GM18858 (cell line): ENCODE data around the gene PM20D1.
"Not testable (repeated sequence)": the region's sequence is repeated elsewhere in the genome, so short reads cannot be mapped to it uniquely, and the experiment has no call there.

Experiments
- ATAC-seq: cut with Tn5 transposase; IDR thresholded peaks from one replicate; pipeline ENCODE4 v1.9.1; 2021; ENCODE audit not compliant: unreplicated experiment

PM20D1 gene, protein sequence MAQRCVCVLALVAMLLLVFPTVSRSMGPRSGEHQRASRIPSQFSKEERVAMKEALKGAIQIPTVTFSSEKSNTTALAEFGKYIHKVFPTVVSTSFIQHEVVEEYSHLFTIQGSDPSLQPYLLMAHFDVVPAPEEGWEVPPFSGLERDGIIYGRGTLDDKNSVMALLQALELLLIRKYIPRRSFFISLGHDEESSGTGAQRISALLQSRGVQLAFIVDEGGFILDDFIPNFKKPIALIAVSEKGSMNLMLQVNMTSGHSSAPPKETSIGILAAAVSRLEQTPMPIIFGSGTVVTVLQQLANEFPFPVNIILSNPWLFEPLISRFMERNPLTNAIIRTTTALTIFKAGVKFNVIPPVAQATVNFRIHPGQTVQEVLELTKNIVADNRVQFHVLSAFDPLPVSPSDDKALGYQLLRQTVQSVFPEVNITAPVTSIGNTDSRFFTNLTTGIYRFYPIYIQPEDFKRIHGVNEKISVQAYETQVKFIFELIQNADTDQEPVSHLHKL

DNA sequence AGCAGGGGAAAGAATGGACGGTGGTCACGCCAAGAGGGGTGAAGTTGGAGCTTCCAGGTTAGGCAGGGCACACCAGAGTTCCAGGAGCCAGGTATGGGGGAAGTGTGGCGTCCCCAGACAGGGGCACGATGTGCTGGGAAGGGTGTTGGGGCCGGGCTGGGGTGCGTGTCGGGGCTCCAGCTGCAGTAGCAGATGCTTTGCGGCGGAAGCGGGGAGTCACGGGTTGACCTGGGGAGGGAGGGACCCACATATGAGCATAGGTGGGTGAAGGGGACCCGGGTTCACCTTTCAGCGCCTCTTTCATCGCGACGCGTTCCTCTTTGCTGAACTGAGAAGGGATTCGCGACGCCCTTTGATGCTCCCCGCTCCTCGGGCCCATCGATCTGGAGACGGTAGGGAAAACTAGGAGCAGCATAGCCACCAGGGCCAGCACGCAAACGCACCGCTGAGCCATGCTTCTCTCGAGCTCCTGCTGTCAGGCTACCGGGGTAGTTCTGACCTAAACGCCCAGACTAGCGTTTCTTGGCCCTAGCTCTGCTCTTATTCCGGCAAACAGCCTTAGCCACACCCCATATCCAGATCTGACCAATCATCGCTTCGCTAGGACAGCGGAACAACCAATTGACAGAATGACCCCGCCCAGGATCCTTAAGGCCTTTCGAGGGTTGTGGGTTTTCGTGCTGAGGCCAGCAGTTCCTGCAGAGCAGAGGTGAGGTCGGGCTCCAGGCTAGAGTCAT lies at the start of gene PM20D1:
Gene PM20D1 (minus strand): TSS at position 514 of the 737 bp plus-strand sequence. CDS start 60 bp downstream, at position 454.
- ATAC-seq = peak; percentile 55

DNA sequence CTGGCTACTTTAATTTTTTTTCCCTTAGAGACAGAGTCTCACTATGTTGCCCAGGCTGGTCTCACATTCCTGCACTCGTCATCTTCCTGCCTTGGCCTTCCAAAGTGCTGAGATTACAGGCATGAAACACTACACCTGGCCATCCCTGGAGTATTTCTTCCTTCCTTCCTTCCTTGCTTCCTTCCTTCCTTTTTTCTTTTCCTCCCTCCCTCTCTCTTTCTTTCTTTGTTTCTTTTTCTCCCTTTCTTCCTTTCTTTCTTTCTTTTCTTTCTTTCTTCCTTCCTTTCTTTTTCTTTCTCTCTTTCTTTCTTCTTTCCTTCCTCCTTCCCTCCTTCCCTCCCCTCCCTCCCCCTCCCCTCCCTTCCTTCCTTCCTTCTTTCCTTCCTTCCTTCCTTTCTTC lies 46.4 kb upstream of the PM20D1 start:
- ATAC-seq = no peak

DNA sequence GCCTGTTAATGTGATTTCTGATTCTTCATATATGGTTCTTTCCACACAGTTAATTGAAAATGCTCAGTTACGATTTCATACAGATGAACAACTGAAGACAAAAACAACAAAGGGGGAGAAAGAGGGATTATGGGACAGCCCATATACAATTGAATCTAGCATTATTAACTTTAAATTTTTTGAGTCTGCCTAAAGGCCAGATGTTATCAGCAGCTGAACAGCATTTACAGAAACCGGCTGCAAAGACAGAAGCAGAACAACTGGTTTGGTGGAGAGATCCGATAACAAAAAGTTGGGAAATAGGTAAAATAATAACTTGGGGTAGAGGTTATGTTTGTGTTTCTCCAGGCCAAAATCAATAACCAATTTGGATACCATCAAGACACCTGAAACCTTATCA lies 44.2 kb upstream of the PM20D1 start:
- ATAC-seq = not testable (repeated sequence)

DNA sequence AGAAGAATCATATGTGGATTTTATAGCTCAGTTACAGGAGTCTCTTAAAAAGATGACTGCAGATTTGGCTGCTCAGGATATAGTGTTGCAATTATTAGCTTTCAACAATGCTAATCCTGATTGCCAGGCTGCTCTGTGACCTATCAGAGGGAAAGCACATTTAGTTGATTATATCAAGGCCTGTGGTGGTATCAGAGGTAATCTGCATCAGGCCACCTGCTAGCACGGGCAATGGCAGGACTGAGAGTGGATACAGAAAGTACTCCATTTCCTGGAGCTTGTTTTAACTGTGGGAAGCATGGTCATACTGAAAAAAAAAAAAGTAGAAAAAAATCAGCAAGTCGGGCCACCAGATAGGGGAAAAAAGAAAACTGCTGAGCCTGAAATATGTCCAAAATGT lies 42.2 kb upstream of the PM20D1 start:
- not testable (repeated sequence) for ATAC-seq

DNA sequence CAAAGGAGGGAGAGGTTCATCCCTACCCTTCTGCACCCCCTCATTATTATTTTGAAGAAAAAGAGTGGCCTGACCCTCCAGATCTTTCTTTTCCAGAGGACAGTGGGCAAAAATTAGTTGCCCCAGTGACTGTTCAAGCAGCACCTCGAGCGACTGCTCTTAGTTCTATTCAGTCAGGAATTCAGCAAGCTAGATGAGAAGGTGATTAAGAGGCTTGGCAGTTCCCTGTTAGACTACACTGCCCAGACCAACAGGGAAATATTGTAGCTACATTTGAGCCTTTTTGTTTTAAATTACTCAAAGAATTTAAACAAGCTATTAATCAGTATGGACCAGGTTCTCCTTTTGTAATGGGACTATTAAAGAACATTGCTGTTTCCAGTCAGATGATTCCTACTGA lies 41.5 kb upstream of the PM20D1 start:
- not testable (repeated sequence) for ATAC-seq

DNA sequence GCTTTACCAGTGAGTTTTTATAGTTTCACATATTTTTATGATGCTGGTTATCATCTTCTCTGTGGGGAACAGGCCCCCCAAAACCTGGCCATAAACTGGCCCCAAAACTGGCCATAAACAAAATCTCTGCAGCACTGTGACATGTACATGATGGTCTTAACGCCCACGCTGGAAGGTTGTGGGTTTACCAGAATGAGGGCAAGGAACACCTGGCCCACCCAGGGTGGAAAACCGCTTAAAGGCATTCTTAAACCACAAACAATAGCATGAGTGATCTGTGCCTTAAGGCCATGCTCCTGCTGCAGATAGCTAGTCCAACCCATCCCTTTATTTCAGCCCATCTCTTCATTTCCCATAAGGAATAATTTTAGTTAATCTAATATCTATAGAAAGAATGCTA lies 40.7 kb upstream of the PM20D1 start:
- ATAC-seq = not testable (repeated sequence)

DNA sequence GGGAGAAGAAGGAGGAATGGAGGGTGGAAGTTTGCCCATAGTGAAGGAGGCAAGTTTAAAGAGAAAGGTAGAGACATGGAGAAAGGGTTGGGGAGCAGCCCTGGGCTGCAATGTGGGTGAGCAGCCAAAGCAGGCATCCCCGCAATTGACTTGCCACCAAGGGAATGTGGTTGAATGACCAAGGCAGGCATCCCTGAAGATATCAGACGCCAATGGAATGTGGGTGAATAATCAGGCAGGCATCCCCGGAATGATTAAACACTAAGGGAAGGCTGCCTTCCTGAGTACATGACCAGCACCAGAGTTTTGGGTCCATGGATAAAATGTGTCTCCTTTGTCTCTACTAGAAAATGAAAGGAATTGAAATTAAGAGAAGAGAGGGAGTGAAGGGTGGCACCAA lies 39.8 kb upstream of the PM20D1 start:
- not testable (repeated sequence) for ATAC-seq

DNA sequence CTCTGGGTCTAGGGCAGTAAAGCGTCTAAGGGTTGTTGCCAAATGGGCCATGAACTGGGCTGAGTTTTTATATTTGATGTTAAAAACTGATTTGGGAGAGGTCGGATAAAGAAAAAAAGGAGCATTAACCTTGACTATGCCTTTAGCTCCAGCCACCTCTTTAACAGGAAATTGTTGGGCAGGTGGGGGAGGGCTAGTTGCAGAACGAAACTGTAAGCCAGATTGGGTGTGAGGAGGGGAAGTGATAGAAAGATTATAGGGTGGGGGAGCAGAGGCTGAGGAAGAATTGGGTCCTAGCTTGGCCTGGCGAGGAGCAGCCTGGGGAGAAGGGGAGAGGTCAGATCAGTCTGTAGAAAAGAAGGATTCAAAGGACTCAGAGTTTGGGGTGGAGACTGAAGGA lies 39.1 kb upstream of the PM20D1 start:
- ATAC-seq = not testable (repeated sequence)

DNA sequence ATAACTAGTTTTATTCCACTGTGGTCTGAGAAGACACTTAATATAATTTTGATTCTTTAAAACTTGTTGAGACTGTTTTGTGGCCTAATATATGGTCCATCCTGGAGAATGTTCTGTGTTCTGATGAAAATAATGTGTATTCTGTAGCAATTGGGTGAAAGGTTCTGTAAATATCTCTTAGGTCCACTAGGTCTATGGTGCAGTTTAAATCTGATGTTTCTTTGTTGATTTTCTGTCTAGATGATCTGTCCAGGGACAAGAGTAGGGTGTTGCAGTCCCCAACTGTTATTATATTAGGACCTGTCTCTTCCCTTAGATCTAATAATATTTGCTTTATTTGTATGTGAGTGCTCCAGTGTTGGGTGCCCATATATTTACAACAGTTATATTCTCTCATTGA lies 33.9 kb upstream of the PM20D1 start:
- ATAC-seq = no peak

DNA sequence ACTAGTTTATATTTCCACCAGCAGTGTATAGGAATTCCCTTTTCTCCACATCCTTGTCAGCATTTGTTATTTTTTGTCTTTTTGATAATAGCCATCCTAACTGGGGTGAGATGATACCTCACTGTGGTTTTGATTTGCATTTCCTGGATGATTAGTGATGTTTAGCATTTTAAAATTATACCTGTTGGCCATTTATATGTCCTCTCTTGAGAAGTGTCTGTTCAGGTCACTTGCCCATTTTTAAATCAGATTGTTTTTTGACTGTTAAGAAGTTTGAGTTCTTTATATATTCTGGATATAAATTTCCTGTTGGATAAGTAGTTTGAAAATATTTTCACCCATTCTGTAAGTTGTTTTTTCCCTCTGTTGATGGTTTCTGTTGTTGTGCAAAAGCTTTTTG lies 31.0 kb upstream of the PM20D1 start:
- ATAC-seq = no peak

DNA sequence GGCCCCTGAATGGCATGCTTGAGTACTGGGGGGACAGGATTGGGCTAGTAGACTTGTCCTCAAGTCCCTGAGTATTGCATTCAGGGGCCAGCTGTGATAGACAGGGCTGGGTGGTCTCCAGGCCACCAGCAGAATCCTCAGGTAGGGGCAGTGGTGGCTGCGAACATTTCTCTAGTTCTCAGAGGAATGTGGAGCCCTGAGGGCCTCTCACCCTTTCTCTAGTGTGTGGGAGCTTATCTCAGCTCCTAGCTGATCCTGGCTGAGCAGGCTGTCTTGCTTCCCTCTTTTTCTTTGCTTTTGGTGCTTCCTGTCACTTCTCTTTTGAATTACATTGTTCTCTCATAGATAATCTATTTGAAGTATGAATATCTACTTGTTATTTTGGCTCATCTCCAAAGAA lies 30.0 kb upstream of the PM20D1 start:
- ATAC-seq = no peak

DNA sequence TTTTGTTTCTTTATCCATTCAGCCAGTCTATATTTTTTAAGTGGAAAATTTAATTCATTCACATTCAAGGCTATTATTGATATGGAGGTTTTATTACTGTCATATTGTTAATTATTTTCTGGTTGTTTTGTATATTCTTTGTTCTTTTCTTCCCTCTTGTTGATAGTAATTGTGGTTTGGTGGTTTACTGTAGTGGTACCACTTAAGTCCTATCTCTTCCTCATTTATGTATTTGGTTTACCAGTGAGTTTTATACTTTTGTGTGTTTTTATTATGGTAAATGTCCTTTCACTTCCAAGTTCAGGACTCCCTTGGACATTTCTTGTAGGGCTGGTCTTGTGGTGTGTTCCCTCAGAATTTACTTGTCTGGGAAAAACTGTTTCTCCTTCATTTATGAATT lies 28.1 kb upstream of the PM20D1 start:
- ATAC-seq = no peak

DNA sequence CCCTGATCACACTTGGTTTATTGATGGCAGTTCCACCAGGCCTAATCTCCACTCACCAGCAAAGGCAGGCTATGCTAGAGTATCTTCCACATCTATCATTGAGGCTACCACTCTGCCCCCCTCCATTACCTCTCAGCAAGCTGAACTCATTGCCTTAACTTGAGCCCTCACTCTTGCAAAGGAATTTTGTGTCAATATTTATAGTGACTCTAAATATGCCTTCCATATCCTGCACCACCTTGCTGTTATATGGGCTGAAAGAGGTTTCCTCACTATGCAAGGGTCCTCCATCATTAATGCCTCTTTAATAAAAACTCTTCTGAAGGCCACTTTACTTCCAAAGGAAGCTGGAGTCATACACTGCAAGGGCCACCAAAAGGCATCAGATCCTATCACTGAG lies 23.2 kb upstream of the PM20D1 start:
- ATAC-seq = not testable (repeated sequence)

DNA sequence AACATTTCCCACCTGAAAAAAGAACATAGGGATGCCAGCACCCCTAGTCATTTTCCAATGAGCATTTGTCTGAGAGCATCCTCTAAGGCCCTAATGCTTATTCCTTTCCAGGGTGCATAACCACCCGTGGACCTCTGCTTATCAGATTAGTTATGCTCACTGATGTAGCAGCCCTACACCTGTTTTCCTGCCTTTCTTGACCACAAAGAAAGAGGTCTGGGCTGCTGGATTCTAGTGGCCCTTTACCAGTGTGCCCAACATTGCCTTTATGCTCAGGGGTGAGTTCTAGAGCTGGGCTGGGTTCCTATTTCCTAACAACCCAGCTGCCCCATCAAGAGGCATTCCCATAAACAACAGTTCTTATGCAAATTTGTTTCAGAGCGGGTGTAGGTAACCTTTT lies 20.3 kb upstream of the PM20D1 start:
- ATAC-seq = no peak

DNA sequence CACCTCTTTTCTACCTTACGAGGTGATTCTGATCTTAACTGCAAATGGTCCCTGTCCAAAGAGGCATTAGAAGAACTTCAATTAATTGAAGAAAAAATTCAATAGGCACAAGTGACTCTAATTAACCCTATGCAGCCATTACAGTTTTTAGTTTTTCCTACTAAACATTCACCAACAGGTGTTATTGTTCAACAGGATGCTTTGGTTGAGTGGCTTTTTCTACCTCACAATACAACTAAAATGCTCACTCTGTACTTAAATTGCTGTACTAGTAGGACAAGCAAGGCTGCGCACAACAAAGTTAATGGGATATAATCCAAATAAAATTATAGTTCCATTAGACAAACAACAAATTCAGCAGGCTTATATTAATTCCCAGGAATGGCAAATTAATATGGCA lies 11.6 kb upstream of the PM20D1 start:
- no peak for ATAC-seq

DNA sequence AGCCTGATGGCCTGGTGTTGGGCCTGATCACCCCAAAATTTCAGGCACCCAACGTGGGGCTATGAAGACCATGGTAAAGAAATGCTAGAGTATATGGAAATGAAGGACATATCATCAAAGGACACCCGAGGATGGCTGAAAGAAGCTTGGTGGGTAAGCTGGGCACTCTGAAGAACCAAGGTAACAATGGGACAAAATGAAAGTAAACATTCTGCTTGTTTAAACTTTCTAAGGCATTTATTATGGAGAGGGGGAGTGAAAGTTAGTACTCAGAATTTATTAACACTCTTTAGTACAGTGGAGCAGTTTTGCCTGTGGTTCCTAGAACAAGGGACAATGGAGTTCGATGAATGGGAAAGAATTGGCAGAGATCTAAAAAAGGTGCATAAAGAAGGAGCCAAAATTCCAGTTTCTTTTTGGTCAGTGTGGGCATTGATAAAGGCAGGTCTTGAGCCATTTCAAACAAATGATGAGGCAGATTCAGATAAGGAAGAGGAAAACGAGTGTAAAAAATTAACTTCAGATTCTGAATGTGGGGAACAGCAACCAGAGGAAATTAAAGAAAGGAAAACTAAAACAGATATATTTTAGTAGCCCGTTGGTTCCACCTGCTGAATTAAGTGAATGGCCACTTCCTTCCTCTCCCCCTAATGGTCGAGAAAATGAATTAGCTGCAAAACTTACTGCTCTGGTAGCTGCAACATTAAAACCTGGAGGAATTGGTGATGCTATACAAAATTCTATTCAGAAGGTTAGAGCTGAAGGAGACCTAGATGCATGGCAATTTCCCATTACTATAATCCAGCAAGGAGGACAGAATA lies 8.4 kb upstream of the PM20D1 start:
- ATAC-seq = no peak

DNA sequence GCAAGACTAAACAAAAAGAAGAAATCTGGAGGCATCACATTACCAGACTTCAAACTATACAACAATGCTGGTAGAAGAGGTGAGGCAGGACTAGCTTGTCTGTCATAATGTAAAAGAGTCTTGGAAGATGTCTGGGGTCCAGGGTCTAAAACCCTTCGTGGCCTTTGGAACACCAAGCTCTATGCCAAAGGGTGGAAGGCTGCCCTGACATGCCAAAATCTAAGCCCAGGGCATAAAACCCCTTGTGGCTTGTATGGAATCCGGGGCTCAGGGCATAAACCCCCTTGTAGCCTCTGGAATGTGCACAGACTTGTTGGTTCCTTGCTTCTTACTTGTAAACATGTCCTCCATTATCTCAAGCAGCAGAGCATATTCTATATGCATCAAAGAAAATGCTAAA lies 7.6 kb upstream of the PM20D1 start:
- ATAC-seq = not testable (repeated sequence)

DNA sequence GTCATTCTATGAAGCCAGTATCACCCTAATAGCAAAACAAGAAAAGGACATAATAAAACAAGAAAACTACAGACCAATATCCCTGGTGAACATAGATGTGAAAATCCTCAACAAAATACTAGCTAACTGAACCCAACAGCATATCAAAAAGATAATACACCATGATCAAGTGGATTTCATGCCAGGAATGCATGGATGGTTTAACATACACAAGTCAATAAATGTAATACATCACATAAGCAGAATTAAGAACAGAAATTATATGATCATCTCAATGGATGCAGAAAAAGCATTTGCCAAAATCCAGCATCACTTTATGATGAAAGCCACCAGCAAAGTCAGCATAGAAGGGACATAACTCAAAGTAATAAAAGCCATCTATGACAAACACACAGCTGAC lies 6.5 kb upstream of the PM20D1 start:
- no peak for ATAC-seq

DNA sequence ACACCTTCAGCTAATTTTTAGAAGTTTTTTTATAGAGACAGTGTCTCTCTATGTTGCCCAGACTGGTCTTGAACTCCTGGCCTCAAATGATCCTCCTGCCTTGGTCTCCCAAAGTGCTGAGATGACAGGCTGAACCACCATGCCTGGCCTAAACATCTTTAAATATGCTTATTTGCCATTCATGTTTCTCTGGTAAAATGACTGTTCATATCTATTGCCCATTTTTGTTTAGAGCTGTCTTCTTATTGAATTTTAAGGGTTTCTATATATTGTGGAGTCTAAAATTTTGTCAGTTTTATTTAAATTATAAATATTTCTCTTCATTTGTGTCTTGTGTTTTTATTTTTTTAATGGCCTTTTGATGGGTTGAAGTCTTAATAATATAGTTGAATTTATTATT lies 3.0 kb upstream of the PM20D1 start:
- no peak for ATAC-seq

DNA sequence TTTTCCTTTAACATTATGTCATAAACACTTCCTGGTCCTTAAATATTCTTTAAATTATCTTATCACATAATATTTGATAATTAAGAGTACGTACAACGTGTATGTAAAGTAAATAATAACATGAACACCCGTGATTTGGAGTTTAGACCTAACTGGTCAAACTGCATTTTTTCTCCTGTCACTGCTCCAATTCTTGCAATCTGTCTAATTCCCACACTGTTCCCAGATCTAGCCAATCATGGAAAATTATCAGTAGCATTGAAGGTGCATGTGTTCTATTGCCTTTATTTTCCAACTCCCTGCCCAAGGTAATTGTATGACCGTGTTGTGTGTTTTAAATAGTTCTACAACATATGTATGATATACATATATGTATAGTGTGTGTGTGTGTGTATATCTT lies 2.1 kb upstream of the PM20D1 start:
- ATAC-seq = no peak
